Loucy (cell line): ENCODE results near the gene NUTF2.

Source experiments
- EZH2phosphoT487 ChIP-seq: fragments of 200-600 bp; IDR thresholded peaks from 2 replicates; pipeline ENCODE4 v1.6.1; 2018; ENCODE audit warnings: antibody characterized with exemption, mild to moderate bottlenecking, moderate library complexity, borderline replicate concordance
- TF ChIP-seq, protein P1 (sequence below): fragments of 200-600 bp; sonication (generic); conservative IDR thresholded peaks from 2 replicates; pipeline ENCODE4 v1.5.1; 2014; ENCODE audit warnings: mild to moderate bottlenecking, antibody characterized with exemption, low read length

DNA sequence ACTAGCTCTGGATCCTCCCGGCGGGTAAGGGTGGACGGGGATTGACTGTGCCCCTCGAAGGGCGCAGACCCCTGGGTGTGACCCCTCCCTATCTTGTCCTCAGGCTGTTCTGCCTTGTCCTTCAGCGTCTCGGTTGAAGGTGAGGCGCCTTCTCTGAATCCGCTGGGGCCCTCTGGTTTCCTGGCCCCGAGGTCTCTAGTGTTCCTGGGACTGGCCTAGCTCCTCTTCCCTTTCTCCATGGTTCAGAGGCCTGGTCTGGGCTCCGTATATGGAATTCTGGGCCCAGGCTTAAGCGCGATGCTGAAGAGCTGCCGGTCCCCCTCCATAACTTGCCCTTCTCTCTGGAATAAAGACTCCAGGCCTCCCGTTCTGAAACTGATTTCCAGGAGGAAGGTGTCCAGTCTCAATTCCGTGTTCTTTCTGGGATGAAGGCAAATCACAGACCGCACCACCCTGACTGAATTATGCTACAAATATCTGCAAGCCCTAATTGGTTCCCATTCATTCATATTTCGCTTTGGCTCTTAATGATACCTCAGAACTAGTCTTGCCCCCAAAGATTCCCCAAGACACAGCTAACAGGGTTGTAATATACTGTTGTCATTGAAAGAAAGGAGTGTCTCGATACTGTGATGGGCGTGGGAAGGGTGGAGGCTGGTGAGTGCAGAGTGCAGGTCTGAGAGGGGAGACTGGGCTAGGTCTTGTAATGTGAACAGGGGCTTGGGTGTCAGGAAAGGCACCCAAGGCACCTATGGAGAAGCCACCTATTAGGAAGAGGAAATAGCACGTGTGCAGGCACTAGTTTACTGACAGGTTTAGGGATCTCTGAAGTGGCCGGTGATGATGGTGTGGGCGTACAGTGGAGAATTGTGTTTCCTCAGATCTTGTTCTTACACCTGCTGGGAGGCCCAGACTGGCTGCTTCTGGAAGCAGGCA lies 27.0 kb downstream of the NUTF2 start:
- TF ChIP-seq, protein P1, sequence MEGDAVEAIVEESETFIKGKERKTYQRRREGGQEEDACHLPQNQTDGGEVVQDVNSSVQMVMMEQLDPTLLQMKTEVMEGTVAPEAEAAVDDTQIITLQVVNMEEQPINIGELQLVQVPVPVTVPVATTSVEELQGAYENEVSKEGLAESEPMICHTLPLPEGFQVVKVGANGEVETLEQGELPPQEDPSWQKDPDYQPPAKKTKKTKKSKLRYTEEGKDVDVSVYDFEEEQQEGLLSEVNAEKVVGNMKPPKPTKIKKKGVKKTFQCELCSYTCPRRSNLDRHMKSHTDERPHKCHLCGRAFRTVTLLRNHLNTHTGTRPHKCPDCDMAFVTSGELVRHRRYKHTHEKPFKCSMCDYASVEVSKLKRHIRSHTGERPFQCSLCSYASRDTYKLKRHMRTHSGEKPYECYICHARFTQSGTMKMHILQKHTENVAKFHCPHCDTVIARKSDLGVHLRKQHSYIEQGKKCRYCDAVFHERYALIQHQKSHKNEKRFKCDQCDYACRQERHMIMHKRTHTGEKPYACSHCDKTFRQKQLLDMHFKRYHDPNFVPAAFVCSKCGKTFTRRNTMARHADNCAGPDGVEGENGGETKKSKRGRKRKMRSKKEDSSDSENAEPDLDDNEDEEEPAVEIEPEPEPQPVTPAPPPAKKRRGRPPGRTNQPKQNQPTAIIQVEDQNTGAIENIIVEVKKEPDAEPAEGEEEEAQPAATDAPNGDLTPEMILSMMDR: no peak
- TF ChIP-seq EZH2phosphoT487: no peak
